Kidney (tissue), 14 donors: ENCODE results near the gene MYO5B. TPM values are rescaled to one million over a fixed set of nuclear protein-coding genes. Genes with fewer than 3 reads are reported as not detected.
A peak's percentile ranks its signal among the peaks of the same experiment; 100 is the strongest.

Source experiments
- DNase-seq, 5 donors: peaks; one replicate each; pipeline ENCODE4 v3.0.0-alpha.2; 2013 to 2020
- FAIRE-seq: peaks from 2 replicates; lab custom pipeline; 2012; peaks lifted over from hg19 to GRCh38; lab: Jason Lieb, UNC
- H3K27ac ChIP-seq, 2 donors: one replicate each; pipeline ENCODE4 v1.7.0; 2013; ENCODE audit warnings: low read depth in 2 of 2, low read length in 2 of 2, inconsistent platforms in 1 of 2
- H3K27me3 ChIP-seq: one replicate; pipeline ENCODE4 v1.7.1; 2013; ENCODE audit warnings: low read length, inconsistent platforms; ENCODE audit not compliant: control insufficient read depth, insufficient read depth
- H3K36me3 ChIP-seq, 3 donors: one replicate each; pipeline versions ENCODE4 v1.7.0 to v1.7.1; 2013; ENCODE audit warnings: low read length in 3 of 3, control low read depth in 1 of 3, inconsistent platforms in 1 of 3; ENCODE audit not compliant: insufficient read depth in 3 of 3, control insufficient read depth in 2 of 3
- H3K4me1 ChIP-seq, 3 donors: one replicate each; pipeline versions ENCODE4 v1.7.0 to v1.7.1; 2013; ENCODE audit warnings: low read length in 3 of 3, inconsistent platforms in 1 of 3, low read depth in 1 of 3; ENCODE audit not compliant: control insufficient read depth in 2 of 3, insufficient read depth in 2 of 3
- H3K4me3 ChIP-seq, 3 donors: one replicate each; pipeline versions ENCODE4 v1.7.0 to v1.8.1; 2013; ENCODE audit warnings: low read length in 3 of 3, control low read depth in 1 of 3, inconsistent platforms in 1 of 3
- H3K9ac ChIP-seq, 3 donors: one replicate each; pipeline versions ENCODE4 v1.7.0 to v1.7.1; 2013; ENCODE audit warnings: low read length in 3 of 3, control low read depth in 1 of 3, inconsistent platforms in 1 of 3
- H3K9me3 ChIP-seq, 3 donors: one replicate each; pipeline versions ENCODE4 v1.7.0 to v1.7.1; 2013; ENCODE audit warnings: low read length in 3 of 3, control low read depth in 1 of 3, inconsistent platforms in 1 of 3; ENCODE audit not compliant: control insufficient read depth in 2 of 3, insufficient read depth in 1 of 3
- intact Hi-C: fragments of 100-400 bp; cut with DNase I; formaldehyde crosslinking; loops from one replicate; pipeline ENCODE4 v1.11.1; 2022
- polyA plus RNA-seq: library from polyadenylated mRNA; stranded (reverse); fragments of 350-450 nt; fragmentation: Illumina TruSeq; extraction: RNeasy Lipid Tissue Mini Kit (QIAGEN cat#74804); gene quantifications from one replicate; pipeline ENCODE4 v1.2.3, GENCODE V29; 2014; ENCODE audit warnings: low read depth, low replicate concordance; ENCODE audit not compliant: insufficient read depth
- total RNA-seq: library from RNA; stranded (reverse); fragmentation: NEBNext Ultra II Directional; extraction: Animal tissue kit (Norgen Biotek cat#: 25700); gene quantifications from one replicate; pipeline ENCODE4 v1.2.1, GENCODE V29; 2021
- TF ChIP-seq, protein P1 (sequence below): IDR thresholded peaks from 3 replicates; pipeline ENCODE4 v1.5.1; 2012; ENCODE audit warnings: mild to moderate bottlenecking, moderate library complexity, borderline replicate concordance; ENCODE audit not compliant: insufficient read depth; ENCODE audit errors: extremely low read depth
- donor health status: control.
- donor health status: control.
- donor health status: control.
- donor health status: control.
- donor health status: control.
- donor health status: DM: yes; HTN: yes; CAD: no.
- donor health status: Normal renal cell carcinoma (clear cell type).

The MYO5B gene
- total and polyA plus RNA-seq, 2 donors from 2014 or later, result 17.8 to 43.8 TPM

DNA sequence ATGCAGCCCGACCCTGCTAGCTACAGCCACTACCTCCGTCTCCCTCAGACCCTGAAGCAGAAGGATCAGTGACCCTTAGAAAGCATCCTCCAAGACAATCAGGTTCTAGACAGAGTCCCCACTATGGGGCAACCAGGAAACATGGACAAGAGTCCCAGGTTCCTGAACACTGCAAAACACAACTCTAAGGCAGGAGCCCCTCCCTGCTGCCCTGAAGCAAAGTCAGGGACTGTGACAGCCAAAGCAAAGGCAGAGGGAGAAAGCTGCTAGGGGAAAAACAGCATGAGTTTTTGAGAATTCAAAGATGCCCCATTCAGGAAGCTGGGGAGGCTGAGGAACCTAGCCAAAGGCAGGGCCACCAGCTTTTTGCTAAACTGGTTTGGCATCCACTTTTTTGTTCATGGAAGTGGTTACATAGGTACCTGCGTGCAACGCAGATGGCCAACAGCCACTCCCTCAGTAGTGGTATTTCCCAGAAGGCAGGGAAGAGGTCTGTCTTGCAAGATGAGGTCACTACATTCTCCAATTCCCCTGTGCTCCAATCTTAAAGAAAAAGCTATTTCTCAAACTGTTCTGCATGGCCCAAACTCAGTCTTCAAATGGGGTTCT lies 33.2 kb downstream of the MYO5B start:
- Histone ChIP-seq H3K9me3 (no peaks in the 10 kb centered on the region), H3K27me3 (no peaks in the 10 kb centered on the region), H3K4me1 (peaks cover 0 to 20% (median 11%) of the 10 kb centered on the region in 3 donors), H3K4me3 (no peak overlapping the region), H3K9ac (no peak overlapping the region), H3K36me3 (no peaks in the 10 kb centered on the region), H3K27ac (no peak overlapping the region)
- intact Hi-C loops, result no loop called here
- FAIRE-seq (no peak), DNase-seq (no peak)
- TF ChIP-seq, protein P1, sequence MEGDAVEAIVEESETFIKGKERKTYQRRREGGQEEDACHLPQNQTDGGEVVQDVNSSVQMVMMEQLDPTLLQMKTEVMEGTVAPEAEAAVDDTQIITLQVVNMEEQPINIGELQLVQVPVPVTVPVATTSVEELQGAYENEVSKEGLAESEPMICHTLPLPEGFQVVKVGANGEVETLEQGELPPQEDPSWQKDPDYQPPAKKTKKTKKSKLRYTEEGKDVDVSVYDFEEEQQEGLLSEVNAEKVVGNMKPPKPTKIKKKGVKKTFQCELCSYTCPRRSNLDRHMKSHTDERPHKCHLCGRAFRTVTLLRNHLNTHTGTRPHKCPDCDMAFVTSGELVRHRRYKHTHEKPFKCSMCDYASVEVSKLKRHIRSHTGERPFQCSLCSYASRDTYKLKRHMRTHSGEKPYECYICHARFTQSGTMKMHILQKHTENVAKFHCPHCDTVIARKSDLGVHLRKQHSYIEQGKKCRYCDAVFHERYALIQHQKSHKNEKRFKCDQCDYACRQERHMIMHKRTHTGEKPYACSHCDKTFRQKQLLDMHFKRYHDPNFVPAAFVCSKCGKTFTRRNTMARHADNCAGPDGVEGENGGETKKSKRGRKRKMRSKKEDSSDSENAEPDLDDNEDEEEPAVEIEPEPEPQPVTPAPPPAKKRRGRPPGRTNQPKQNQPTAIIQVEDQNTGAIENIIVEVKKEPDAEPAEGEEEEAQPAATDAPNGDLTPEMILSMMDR, result no peak

DNA sequence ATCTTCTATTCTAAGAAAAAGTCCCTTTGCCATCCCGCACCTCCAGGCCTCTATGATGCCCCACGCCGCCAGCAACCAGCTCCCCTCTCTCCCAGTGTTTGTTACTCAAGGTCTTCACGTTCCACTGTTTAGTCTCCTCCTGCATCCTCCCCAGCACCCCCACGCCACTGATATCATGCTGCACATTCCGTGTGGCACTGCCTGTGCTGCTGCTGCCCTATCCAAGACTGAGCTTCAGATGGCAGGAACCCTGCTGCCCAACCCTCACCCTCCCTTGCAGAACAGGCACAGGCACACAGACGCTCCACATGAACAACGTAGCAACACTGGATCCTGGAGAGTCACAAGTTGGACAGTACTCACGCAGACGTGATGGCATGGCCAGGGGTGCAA lies 35.3 kb downstream of the MYO5B start:
- Histone ChIP-seq H3K9me3 (no peaks in the 10 kb centered on the region), H3K4me3 (no peak overlapping the region), H3K36me3 (no peaks in the 10 kb centered on the region), H3K9ac (no peak overlapping the region), H3K27me3 (no peaks in the 10 kb centered on the region), H3K4me1 (peaks cover 0 to 20% (median 11%) of the 10 kb centered on the region in 3 donors), H3K27ac (no peak overlapping the region)
- intact Hi-C loops, result no loop called here
- FAIRE-seq (no peak), DNase-seq (peak in 1 of 5 donors; percentile 49)
- TF ChIP-seq, protein P1, result no peak

DNA sequence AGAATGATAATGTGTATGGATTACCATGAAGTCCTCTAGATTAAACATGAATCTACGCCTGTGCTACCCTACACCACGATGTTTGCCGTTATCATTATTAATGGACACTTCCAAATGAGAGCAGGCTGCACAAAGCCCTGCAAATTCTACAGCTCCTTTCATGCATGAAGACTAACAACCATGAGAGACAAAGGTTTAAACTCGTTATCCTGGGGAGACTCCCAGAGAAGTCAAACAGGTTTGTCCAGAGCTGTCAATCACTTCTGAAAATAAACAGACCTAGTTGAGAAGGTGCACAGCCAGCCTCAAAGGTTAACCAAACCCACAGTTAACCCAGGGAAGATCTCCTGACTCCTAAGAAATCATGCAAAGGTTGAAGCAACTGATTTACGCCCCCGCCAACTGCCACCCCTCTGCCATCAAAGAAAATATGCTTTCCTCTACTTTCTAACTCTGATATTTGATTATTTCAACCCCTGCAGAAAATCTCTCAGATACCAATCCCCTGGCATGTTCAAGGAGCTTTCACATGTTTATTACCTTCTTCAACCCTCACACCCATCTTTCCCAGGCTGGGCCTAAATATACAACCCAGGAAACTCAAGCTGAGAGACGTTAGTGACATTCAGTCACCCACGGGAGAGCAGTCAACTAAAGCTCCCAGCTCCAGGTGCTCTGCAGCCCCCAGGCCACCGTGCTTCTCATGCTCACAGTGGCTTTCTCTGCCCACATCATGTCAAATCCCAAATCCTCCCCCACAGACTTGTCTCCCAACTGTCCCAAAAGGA lies 35.9 kb downstream of the MYO5B start:
- Histone ChIP-seq H3K27me3 (no peaks in the 10 kb centered on the region), H3K27ac (no peak overlapping the region), H3K9me3 (no peaks in the 10 kb centered on the region), H3K9ac (no peak overlapping the region), H3K36me3 (no peaks in the 10 kb centered on the region), H3K4me1 (peaks cover 0 to 20% (median 11%) of the 10 kb centered on the region in 3 donors), H3K4me3 (no peak overlapping the region)
- intact Hi-C loops, result no loop called here
- DNase-seq, result peak in 3 of 5 donors; percentile 47 to 81 (median 80)
- FAIRE-seq, result no peak
- TF ChIP-seq, protein P1, result no peak
